Peyer's patch (tissue), 4 donors: Measurements from ENCODE around the gene SAFB.
"Not testable (repeated sequence)": the region's sequence is repeated elsewhere in the genome, so short reads cannot be mapped to it uniquely, and the experiment has no call there.

Source experiments
- CTCF ChIP-seq, 6 experiments: fragments of 450-650 bp in 4 of 6; fragments of 200-600 bp in 2 of 6; sonication (generic) in 1 of 6; IDR thresholded peaks; one replicate each; pipeline ENCODE4 v1.5.1; 2017 to 2019; ENCODE audit warnings: antibody characterized with exemption in 6 of 6, mild to moderate bottlenecking in 3 of 6, moderate library complexity in 1 of 6
- POLR2A ChIP-seq, 2 donors: fragments of 450-650 bp; IDR thresholded peaks; one replicate each; pipeline ENCODE4 v1.5.1; 2017; ENCODE audit warnings: antibody characterized with exemption in 2 of 2, mild to moderate bottlenecking in 2 of 2, moderate library complexity in 2 of 2

GRCh38 chr19:5608766-5609165 lies 14.1 kb upstream of the SAFB start:
- not testable (repeated sequence) for TF ChIP-seq POLR2A, CTCF (IDR thresholded peaks at IDR 0.05)
